ENCODE results near the gene GFI1. TPM values are rescaled to one million over a fixed set of nuclear protein-coding genes. Genes with fewer than 3 reads are reported as not detected.

Gene GFI1
- total and polyA plus RNA-seq, 2 of the 13 experiments (the other 11 are each of a cell fraction or from before 2014, with no cell fraction given): 10.3 to 10.5 TPM

- TF ChIP-seq ZMYM4 (CRISPR knock-in tag; IDR thresholded peaks at IDR 0.05) (0 out of 2 replicates have a peak, but pooled peaks have one; percentile 12), KLF9 (CRISPR knock-in tag; IDR thresholded peaks at IDR 0.05; ENCODE audit: low read depth) (no peak), E2F1 (CRISPR knock-in tag; IDR thresholded peaks at IDR 0.05) (no peak), ZNF136 (CRISPR knock-in tag; IDR thresholded peaks at IDR 0.05; ENCODE audit: low read depth) (no peak), PPARG (CRISPR knock-in tag; conservative IDR thresholded peaks at IDR 0.05) (no peak)
Measured at GRCh38 chr1:92494485-92495141, 7.9 kb upstream of the GFI1 start (continued).

GRCh38 chr1:92493139-92493538, 6.4 kb upstream of the GFI1 start:
- Histone ChIP-seq H3K4me2 (ENCODE audit: low read depth, low read length) (no peak overlapping the region), H3K9me3 (ENCODE audit: low read length) (no peaks in the 10 kb centered on the region), H4K20me1 (ENCODE audit: insufficient read depth, low read length) (no peaks in the 10 kb centered on the region), H3K4me3 (replicated peaks in 1 of 3; ENCODE audit: insufficient read depth in 1 of 3, low read depth in 2 of 3, low read length in 3 of 3) (no peak overlapping the region), H3K9ac (ENCODE audit: insufficient read depth, low read depth, low read length) (no peak overlapping the region), H2AFZ (ENCODE audit: low read length) (no peak overlapping the region), H3K79me2 (ENCODE audit: insufficient read depth, low read length) (no peaks in the 10 kb centered on the region), H3K36me3 (replicated peaks in 1 of 2; ENCODE audit: control insufficient read depth in 1 of 2, insufficient read depth in 2 of 2, low read length in 2 of 2) (no peaks in the 10 kb centered on the region), H3K27me3 (ENCODE audit: control insufficient read depth in 1 of 2, insufficient read depth in 2 of 2, low read length in 2 of 2) (no peaks in the 10 kb centered on the region), H3K4me1 (ENCODE audit: insufficient read depth, low read length) (peaks cover 39% of the 10 kb centered on the region), H3K27ac (ENCODE audit: extremely low read length, insufficient read depth, low read length) (no peak overlapping the region)
- FAIRE-seq: no peak
- DNase-seq (ENCODE audit: low spot score): no peak
- BruUV-seq (replicated peaks): no TSS peak
- ATAC-seq: peak; percentile 88
- WGBS (ENCODE audit: low lambda C conversion rate): 80% methylated on average over 3 of the region's 4 CpGs
- ChIA-PET CTCF (ENCODE audit: low intra/inter-chr PET ratio, low total read pairs) (no interaction called here), POLR2A (no interaction called here)
- intact Hi-C loops (cut with micrococcal nuclease; ENCODE audit: unreplicated experiment) (no loop called here), in situ Hi-C loops (cut with HindIII; ENCODE audit: extremely low pct_ligation_motif_present, low pct_unique_long_range_greater_than_20kb) (no loop called here)
- TF ChIP-seq ZNF12 (CRISPR knock-in tag; IDR thresholded peaks at IDR 0.05): no peak
- no peak for TF ChIP-seq THAP7 (CRISPR knock-in tag; IDR thresholded peaks at IDR 0.05)
- TF ChIP-seq HMG20A (CRISPR knock-in tag; IDR thresholded peaks at IDR 0.05; ENCODE audit: borderline replicate concordance): no peak
- no peak for TF ChIP-seq RFXAP (CRISPR knock-in tag; IDR thresholded peaks at IDR 0.05; ENCODE audit: borderline replicate concordance)
- TF ChIP-seq ZNF564 (CRISPR knock-in tag; IDR thresholded peaks at IDR 0.05): no peak
- peak; percentile 42; the same call in 1 of the 2 replicates for TF ChIP-seq ZFY (CRISPR knock-in tag; IDR thresholded peaks at IDR 0.05)
- TF ChIP-seq ZEB1 (IDR thresholded peaks at IDR 0.05; ENCODE audit: insufficient replicate concordance, low read depth): no peak
- no peak for TF ChIP-seq THAP8 (CRISPR knock-in tag; IDR thresholded peaks at IDR 0.05; ENCODE audit: borderline replicate concordance)
- TF ChIP-seq ZFX (CRISPR knock-in tag; IDR thresholded peaks at IDR 0.05; ENCODE audit: low read depth): peak; percentile 61; the same call in 1 of the 2 replicates
- TF ChIP-seq ZNF282 (IDR thresholded peaks at IDR 0.05; ENCODE audit: partially characterized antibody): no peak
- 0 out of 2 replicates have a peak, but pooled peaks have one; percentile 15 for TF ChIP-seq ZNF687 (CRISPR knock-in tag; IDR thresholded peaks at IDR 0.05)

Measured in HepG2 (cell line).